ENCODE results near the gene GUCY2D.

GUCY2D gene

GRCh38 chr17:7995724-7996123 is 6.7 kb upstream of the GUCY2D start:
- ATAC-seq = no peak
- TF ChIP-seq TSHZ2 (CRISPR knock-in tag; IDR thresholded peaks at IDR 0.05) (no peak), GLIS3 (CRISPR knock-in tag; IDR thresholded peaks at IDR 0.05) (no peak), ARNTL (CRISPR knock-in tag; IDR thresholded peaks at IDR 0.05; ENCODE audit: borderline replicate concordance, low read depth) (no peak), SNAI2 (CRISPR knock-in tag; IDR thresholded peaks at IDR 0.05) (no peak), ZC3H10 (CRISPR knock-in tag; IDR thresholded peaks at IDR 0.05) (no peak), ZNF70 (CRISPR knock-in tag; IDR thresholded peaks at IDR 0.05) (no peak), ESRRG (CRISPR knock-in tag; IDR thresholded peaks at IDR 0.05) (no peak), TOX (CRISPR knock-in tag; IDR thresholded peaks at IDR 0.05; ENCODE audit: borderline replicate concordance) (no peak), CSRNP3 (CRISPR knock-in tag; IDR thresholded peaks at IDR 0.05) (no peak), TCF4 (CRISPR knock-in tag; IDR thresholded peaks at IDR 0.05; ENCODE audit: borderline replicate concordance) (no peak), PPARA (CRISPR knock-in tag; IDR thresholded peaks at IDR 0.05; ENCODE audit: borderline replicate concordance) (no peak), CREB5 (CRISPR knock-in tag; IDR thresholded peaks at IDR 0.05; ENCODE audit: low read depth) (no peak)

- TF ChIP-seq RARB (CRISPR knock-in tag; IDR thresholded peaks at IDR 0.05) (no peak), SNAI2 (CRISPR knock-in tag; IDR thresholded peaks at IDR 0.05) (no peak)
- peak; percentile 71 for ATAC-seq
Measured at GRCh38 chr17:7997186-7997585, 5.2 kb upstream of the GUCY2D start.

- no peak for TF ChIP-seq SNAI2 (CRISPR knock-in tag; IDR thresholded peaks at IDR 0.05)
- no peak for TF ChIP-seq ZNF8 (CRISPR knock-in tag; IDR thresholded peaks at IDR 0.05)
- TF ChIP-seq TSHZ2 (CRISPR knock-in tag; IDR thresholded peaks at IDR 0.05) = no peak
- TF ChIP-seq ARNTL (CRISPR knock-in tag; IDR thresholded peaks at IDR 0.05; ENCODE audit: borderline replicate concordance, low read depth) = no peak
- no peak for TF ChIP-seq CSRNP3 (CRISPR knock-in tag; IDR thresholded peaks at IDR 0.05)
- TF ChIP-seq ZNF70 (CRISPR knock-in tag; IDR thresholded peaks at IDR 0.05) = no peak
- no peak for TF ChIP-seq PATZ1 (CRISPR knock-in tag; IDR thresholded peaks at IDR 0.05; ENCODE audit: borderline replicate concordance)
- TF ChIP-seq ISL1 (CRISPR knock-in tag; IDR thresholded peaks at IDR 0.05) = no peak
- no peak for TF ChIP-seq TCF4 (CRISPR knock-in tag; IDR thresholded peaks at IDR 0.05; ENCODE audit: borderline replicate concordance)
- TF ChIP-seq RARB (CRISPR knock-in tag; IDR thresholded peaks at IDR 0.05) = no peak
- TF ChIP-seq BACH2 (CRISPR knock-in tag; IDR thresholded peaks at IDR 0.05; ENCODE audit: borderline replicate concordance) = no peak
- no peak for TF ChIP-seq GLIS3 (CRISPR knock-in tag; IDR thresholded peaks at IDR 0.05)
- no peak for TF ChIP-seq PPARA (CRISPR knock-in tag; IDR thresholded peaks at IDR 0.05; ENCODE audit: borderline replicate concordance)
- TF ChIP-seq ZNF565 (CRISPR knock-in tag; conservative IDR thresholded peaks at IDR 0.05; ENCODE audit: low read depth) = no peak
- no peak for ATAC-seq
Measured at GRCh38 chr17:8002721-8003593, 542 bp downstream of the GUCY2D start.
